A204.1 (cell line): Measurements from ENCODE around the gene DNM1.
A peak's percentile ranks its signal among the peaks of the same experiment; 100 is the strongest.

Experiments used
- FAIRE-seq: peaks from 2 replicates; lab custom pipeline; 2012; peaks lifted over from hg19 to GRCh38; lab: Jason Lieb, UNC

DNM1 gene

GRCh38 chr9:128252317-128253139 is 49.3 kb downstream of the DNM1 start:
- no peak for FAIRE-seq

DNA sequence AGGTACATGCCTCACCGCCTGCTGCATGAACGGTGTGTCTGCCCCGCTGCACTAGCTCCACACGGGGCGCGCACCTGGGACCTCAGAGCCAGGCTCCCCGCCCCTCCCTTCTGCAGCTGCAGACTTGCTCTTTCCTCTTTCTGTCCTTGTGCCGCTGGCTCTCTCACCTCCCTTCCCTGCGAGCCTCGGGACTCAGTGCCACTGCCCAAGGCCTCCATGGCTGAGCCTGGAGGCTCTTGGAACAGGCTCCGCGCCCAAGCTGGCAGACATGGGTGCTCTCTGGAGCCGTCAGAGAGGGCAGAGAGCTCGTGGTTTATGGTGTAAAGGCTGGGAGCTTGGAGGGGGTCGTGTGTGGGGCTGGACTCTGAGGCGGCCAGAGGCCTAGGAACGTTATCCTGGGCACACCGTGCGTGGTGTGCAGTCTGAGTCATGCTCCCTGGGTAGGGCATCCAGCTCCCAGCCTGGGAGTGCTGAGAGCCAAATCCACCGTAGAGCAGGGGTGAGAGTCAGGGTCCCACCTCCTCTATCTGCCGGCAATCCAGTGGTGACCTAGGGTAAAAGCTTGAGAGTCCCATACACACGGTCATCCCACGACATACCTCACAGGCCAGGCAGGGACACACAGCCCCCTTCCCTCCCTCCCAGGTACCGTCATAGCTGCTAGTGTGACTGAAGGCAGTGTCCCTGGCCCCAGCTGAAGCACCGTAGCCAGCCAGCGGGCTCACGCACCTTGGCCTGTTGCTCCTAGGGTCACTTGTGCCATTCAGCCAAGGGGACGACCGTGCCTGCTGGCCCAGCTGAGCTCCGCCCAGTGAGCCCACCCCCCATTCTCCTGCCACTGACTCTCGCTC is 50.2 kb downstream of the DNM1 start:
- no peak for FAIRE-seq

DNA sequence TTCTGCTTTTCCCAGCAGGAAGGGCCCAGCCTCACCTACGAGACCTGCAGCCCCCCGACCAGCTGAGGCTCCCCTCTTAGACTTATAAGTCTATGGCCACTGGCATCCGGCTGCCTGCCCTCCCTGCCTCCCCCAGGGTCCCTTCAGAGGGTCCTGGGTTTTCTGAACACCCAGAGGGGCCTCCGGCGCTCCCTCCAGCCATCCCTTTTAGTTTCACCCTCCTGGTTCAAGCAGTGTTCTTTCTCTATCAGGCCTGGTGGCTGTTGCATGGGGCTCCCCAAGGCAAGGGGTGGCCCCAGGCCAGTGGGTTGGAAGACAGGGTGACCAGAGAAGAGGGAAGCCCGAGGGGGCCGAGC is 50.8 kb downstream of the DNM1 start:
- no peak for FAIRE-seq

DNA sequence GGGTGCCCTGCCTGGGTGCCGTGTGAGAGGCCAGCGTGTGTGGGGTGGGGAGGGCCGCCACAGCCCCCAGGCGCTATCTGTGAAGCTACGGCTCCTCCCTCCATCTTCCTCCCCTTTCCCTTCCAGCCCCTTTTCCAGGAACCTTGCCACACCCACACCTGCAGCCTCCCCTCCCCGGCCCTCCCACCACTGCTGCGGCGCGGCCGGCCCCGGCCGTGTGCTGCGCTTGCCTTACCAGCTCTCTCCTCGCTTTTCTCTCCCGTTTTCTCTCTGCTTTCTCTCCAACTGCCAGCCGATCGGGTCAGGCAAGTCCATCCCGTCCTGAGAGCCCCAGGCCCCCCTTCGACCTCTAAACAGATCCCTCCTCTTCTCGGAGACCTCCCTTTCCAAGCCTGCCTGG is 51.2 kb downstream of the DNM1 start:
- no peak for FAIRE-seq

DNA sequence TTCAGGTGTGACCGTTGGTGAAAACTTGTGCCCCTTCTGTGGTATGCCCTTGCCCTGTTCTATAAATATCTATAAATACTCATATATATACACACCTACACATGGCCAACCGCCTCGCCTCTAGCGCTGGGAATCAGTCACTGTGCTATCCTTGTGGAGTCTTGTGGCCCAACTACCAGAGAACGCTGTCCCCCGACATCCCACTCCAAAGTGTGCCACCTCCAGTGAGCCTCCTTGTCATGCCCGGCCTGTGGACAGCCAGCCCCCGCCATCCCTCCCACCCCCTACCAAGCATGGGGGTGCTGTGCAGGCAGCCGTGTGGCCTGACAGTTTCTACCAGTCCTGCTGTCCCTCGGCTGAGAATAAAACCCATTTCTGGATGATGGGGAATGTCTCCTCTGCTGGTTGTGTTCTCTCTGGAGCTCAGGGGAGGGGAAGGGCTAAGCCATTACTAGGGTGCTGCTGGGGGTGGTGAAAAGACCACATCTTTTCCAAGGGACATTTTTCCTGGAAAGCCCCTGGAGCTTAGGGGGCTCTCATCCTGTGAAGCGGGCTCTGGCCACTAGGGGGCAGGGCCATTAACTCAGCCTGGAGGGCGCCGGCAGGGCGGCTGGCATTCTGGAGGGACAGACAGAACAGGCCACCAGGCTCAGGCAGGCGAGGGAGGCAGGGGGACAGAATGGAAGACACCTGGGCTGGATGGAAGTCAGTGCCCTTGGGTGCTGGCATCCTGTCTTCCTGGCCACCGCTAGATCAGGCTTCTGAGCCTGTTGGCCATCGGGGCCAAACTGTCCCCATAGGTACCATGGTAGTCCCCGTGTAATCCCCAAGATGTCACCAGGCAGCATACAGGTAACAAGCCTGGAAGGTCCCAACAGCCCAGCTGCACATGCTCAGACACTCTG is 51.9 kb downstream of the DNM1 start:
- no peak for FAIRE-seq

- no peak for FAIRE-seq
Measured at GRCh38 chr9:128257086-128257825, 54.1 kb downstream of the DNM1 start.

DNA sequence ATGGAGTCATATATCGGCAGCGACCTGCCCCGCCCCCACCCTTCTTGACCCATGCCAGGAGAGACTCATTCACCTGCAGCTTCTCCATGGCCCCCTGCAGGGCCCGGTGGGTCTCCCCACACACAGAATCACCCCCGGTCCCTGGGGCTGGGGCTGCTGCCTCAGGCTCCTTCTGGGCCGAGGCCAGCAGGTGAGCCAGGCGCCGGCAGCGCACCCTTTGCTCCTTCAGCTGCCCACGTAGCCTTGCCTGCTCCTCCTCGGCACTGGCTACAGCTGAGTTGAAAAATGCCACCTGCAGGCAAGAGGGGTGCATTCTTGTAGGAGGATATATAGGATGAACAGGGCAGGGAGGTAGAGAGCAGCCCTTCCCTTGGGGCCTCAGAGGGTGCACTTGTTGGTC is 54.7 kb downstream of the DNM1 start:
- no peak for FAIRE-seq

- no peak for FAIRE-seq
Measured at GRCh38 chr9:128258326-128258725, 55.1 kb downstream of the DNM1 start.

DNA sequence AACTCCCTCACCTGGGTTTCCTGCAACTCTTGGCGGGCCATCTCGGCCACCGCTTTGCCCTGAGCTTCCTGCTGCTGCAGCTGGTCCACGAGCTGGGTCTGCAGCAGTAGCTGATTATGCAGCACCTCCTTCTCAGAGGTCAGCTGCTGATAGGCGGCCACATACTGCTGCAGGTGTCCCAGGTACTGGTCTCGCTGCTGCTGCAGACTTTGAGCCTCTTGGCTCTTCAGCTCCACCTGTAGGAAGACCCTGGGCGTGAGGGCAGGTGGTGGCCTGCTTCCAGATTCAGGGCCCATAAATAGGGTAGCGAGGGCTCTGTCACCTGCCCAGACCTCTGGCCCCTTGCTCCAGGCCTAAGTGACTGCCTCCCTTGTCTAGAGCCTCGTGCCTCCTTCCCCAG is 56.0 kb downstream of the DNM1 start:
- FAIRE-seq, result no peak

DNA sequence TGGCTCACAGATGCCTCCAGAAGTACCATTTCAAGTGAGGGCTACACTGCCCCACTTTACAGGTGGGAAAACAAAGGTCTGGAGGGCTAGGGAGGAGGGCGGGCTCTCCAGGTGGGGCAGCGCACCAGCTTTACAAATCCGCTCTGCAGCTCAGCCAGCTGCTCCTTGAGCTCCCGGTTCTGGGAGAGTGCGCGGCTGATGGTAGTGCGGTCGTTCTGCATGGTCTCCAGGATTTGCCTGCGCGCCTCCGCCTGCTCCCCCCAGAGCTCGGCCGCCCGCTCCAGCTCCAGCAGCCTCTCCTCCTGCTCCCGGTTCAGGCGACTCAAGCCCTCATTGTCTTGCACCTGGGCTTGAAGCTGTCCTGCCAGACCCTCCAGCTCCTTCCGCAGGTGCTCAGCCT is 57.2 kb downstream of the DNM1 start:
- no peak for FAIRE-seq

DNA sequence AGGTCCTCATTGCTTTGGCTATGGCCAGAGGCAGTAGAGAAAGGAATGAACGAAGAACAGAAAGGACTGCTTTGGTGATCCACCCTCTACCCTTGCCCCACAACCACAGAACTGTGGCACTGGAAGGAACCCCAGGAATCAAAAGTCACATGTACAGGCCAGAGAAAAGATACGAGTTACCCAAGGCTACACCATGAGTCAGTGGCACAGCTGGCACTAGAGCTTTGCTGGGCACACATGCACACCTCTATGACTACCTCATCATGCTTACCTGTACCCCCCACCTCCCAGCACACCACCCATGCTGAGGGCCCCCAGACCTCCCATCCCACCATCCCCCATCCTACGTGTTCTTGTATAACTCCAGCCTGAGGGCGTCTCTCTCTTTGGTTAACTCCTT is 59.5 kb downstream of the DNM1 start:
- no peak for FAIRE-seq

GRCh38 chr9:128265348-128265847 is 62.2 kb downstream of the DNM1 start:
- no peak for FAIRE-seq

GRCh38 chr9:128266868-128267590 is 63.9 kb downstream of the DNM1 start:
- FAIRE-seq, result no peak

DNA sequence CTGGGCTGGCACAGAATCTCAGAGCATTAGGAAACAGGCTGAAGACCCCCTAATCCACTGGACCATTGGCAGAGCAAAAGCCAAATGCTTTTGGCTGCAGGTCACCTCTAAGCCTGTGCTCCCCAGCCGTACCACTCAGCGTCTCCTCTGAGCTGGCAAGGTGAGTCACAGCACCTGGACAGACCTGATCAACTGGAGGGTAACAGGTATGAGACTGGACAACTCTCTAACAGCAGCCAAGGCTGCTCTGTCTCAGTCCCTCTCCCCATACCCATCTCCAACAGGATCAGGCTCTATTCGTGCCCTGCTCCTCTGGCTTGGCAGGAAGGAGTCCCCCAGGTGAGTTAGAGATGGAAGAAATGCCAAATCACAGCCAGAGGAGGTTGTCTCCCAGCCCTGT is 67.9 kb downstream of the DNM1 start:
- FAIRE-seq, result no peak

DNA sequence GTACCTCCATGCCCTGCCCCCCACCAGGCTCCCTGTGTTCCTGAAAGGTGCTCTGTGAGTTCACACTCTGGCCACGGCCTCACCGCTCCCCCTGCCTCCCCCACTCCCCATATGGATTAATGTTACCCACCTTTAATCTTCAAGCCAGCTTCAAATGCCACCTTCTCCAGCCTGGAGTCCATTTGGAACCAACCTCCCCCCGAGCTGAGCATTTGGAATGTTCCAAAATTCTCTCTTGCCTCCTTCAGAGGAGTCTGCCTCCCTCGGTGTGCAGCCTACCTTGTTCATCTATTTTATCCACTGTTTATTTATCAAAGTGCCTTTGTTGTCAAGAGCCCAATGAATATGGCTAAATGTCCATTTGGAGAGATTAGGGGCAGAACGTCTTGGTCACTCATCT is 68.3 kb downstream of the DNM1 start:
- FAIRE-seq, result no peak

GRCh38 chr9:128274245-128274644 is 71.1 kb downstream of the DNM1 start:
- no peak for FAIRE-seq

- no peak for FAIRE-seq
Measured at GRCh38 chr9:128275198-128276007, 72.2 kb downstream of the DNM1 start, which contains the start of gene GOLGA2. GOLGA2 (minus strand) TSS chr9:128276007; CDS start chr9:128275976, 31 bp downstream.

GRCh38 chr9:128276008-128276573 is 72.9 kb downstream of the DNM1 start, which contains the start of gene SWI5:
SWI5 (plus strand) TSS chr9:128276276.
- FAIRE-seq, result peak; percentile 94

GRCh38 chr9:128276574-128277270 is 73.5 kb downstream of the DNM1 start:
- no peak for FAIRE-seq
